ENCODE data around the gene DFFA. TPM values are rescaled to one million over a fixed set of nuclear protein-coding genes. Genes with fewer than 3 reads are reported as not detected.

DFFA gene
- total and polyA plus RNA-seq, 9 of the 15 experiments (the other 6 are each of a cell fraction or from before 2014, with no cell fraction given) = 39.6 to 74.8 (median 59.2) TPM

- TF ChIP-seq ZNF407 (IDR thresholded peaks at IDR 0.05; ENCODE audit: low read depth) = no peak
- no peak for TF ChIP-seq ATF2 (CRISPR knock-in tag; IDR thresholded peaks at IDR 0.05)
- TF ChIP-seq OTX1 (CRISPR knock-in tag; IDR thresholded peaks at IDR 0.05) = no peak
- peak; percentile 65; the same call in 1 of the 2 replicates for TF ChIP-seq ZBTB40 (IDR thresholded peaks at IDR 0.05)
- no peak for TF ChIP-seq ZBTB40 (CRISPR knock-in tag; IDR thresholded peaks at IDR 0.05)
- no peak for TF ChIP-seq ZBTB7A (IDR thresholded peaks at IDR 0.05; ENCODE audit: borderline replicate concordance, control insufficient read depth, low read depth, low read length)
- no peak for TF ChIP-seq NFE2L1 (tag; IDR thresholded peaks at IDR 0.05; ENCODE audit: borderline replicate concordance, low read depth)
- no peak for TF ChIP-seq BRCA1 (IDR thresholded peaks at IDR 0.05)
- no peak for TF ChIP-seq BRCA1 (CRISPR knock-in tag; IDR thresholded peaks at IDR 0.05)
These were observed 926 bp upstream of the DFFA start (continued) for GRCh38 chr1:10473145-10473765.

All from K562 (cell line).